IMR-90 (cell line): Measurements from ENCODE around the gene DAAM1. TPM values are rescaled to one million over a fixed set of nuclear protein-coding genes. Genes with fewer than 3 reads are reported as not detected.

Experiments
- ATAC-seq: fragments of 200-7000 bp; cut with Tn5 transposase; 2 replicates; pipeline ENCODE4 v1.9.1; 2020; ENCODE audit warnings: low read depth, mild to moderate bottlenecking, moderate library complexity
- BruUV-seq: library from RNA; stranded (reverse); fragments of 400-500 nt; replicated peaks from 2 replicates; lab custom pipeline; 2021; lab: Mats Ljungman, UMichigan
- CTCF ChIA-PET: fragments of 300-600 bp; formaldehyde crosslinking; extraction: SDS; loops from one replicate; lab custom pipeline; 2021; ENCODE audit warnings: antibody characterized with exemption; lab: Yijun Ruan, JAX
- POLR2A ChIA-PET: fragments of 300-600 bp; sonication (Branson Sonifier 250); formaldehyde crosslinking; loops from one replicate; lab custom pipeline; 2022; ENCODE audit warnings: antibody characterized with exemption; ENCODE audit not compliant: unreplicated experiment; lab: Charles Lee
- DNase-seq: peaks from one replicate; pipeline ENCODE4 v3.0.0; 2013
- H2AFZ ChIP-seq: replicated peaks from 2 replicates; pipeline ENCODE3; 2013; ENCODE audit warnings: low read length, mild to moderate bottlenecking; ENCODE audit not compliant: poor library complexity
- H2AK5ac ChIP-seq: 2 replicates; pipeline ENCODE4 v1.6.1; 2013; ENCODE audit warnings: low read depth, low read length, inconsistent platforms
- H2AK9ac ChIP-seq: replicated peaks from 2 replicates; pipeline ENCODE3; 2013; ENCODE audit warnings: mild to moderate bottlenecking, low read depth, low read length, moderate library complexity; ENCODE audit not compliant: poor library complexity
- H2BK120ac ChIP-seq: 2 replicates; pipeline ENCODE4 v1.6.1; 2013; ENCODE audit warnings: low read depth, low read length, inconsistent platforms
- H2BK15ac ChIP-seq: 3 replicates; pipeline ENCODE4 v1.6.1; 2013; ENCODE audit warnings: low read depth, low read length, inconsistent platforms
- H2BK20ac ChIP-seq: 2 replicates; pipeline ENCODE4 v1.6.1; 2013; ENCODE audit warnings: low read depth, mild to moderate bottlenecking, inconsistent platforms, low read length, moderate library complexity
- H2BK5ac ChIP-seq: 2 replicates; pipeline ENCODE4 v1.6.1; 2013; ENCODE audit warnings: mild to moderate bottlenecking, low read depth, low read length, inconsistent platforms; ENCODE audit not compliant: poor library complexity, severe bottlenecking
- H3K14ac ChIP-seq: replicated peaks from 2 replicates; pipeline ENCODE4 v1.6.1; 2013; ENCODE audit warnings: low read depth, low read length, inconsistent platforms
- H3K18ac ChIP-seq: 2 replicates; pipeline ENCODE4 v1.6.1; 2013; ENCODE audit warnings: low read depth, low read length, control low read depth
- H3K23ac ChIP-seq: 2 replicates; pipeline ENCODE4 v1.6.1; 2013; ENCODE audit warnings: low read depth, low read length, inconsistent platforms
- H3K27ac ChIP-seq: 2 replicates; pipeline ENCODE4 v1.5.1; 2013; ENCODE audit warnings: mild to moderate bottlenecking, control low read depth, low read length; ENCODE audit not compliant: insufficient read depth
- H3K27me3 ChIP-seq: 2 replicates; pipeline ENCODE4 v1.6.1; 2013; ENCODE audit warnings: low read length; ENCODE audit not compliant: control insufficient read depth, insufficient read depth
- H3K36me3 ChIP-seq: 2 replicates; pipeline ENCODE4 v1.6.1; 2013; ENCODE audit warnings: low read length, mixed read lengths; ENCODE audit not compliant: control insufficient read depth, insufficient read depth
- H3K4ac ChIP-seq: 2 replicates; pipeline ENCODE4 v1.6.1; 2013; ENCODE audit warnings: low read depth, low read length, inconsistent platforms
- H3K4me1 ChIP-seq: 2 replicates; pipeline ENCODE4 v1.6.1; 2013; ENCODE audit warnings: low read length, mixed read lengths; ENCODE audit not compliant: control insufficient read depth, insufficient read depth
- H3K4me2 ChIP-seq: 2 replicates; pipeline ENCODE4 v1.6.1; 2013; ENCODE audit warnings: low read depth, mild to moderate bottlenecking, control low read depth, low read length, moderate library complexity
- H3K4me3 ChIP-seq: 2 replicates; pipeline ENCODE4 v1.5.1; 2013; ENCODE audit warnings: low read depth, mild to moderate bottlenecking, control low read depth, low read length, moderate library complexity; ENCODE audit not compliant: insufficient read depth
- H3K56ac ChIP-seq: 2 replicates; pipeline ENCODE4 v1.6.1; 2013; ENCODE audit warnings: low read length, inconsistent platforms; ENCODE audit not compliant: insufficient read depth; ENCODE audit errors: extremely low read depth
- H3K79me1 ChIP-seq, 2 experiments: 2 replicates each; pipeline ENCODE4 v1.6.1; 2013; ENCODE audit warnings: low read length in 2 of 2, inconsistent platforms in 1 of 2, low read depth in 1 of 2
- H3K9ac ChIP-seq: 2 replicates; pipeline ENCODE4 v1.6.1; 2013; ENCODE audit warnings: low read depth, low read length, control low read depth
- H3K9me1 ChIP-seq: 2 replicates; pipeline ENCODE4 v1.6.1; 2013; ENCODE audit warnings: low read length, inconsistent platforms; ENCODE audit not compliant: insufficient read depth
- H3K9me3 ChIP-seq: 2 replicates; pipeline ENCODE4 v1.6.1; 2013; ENCODE audit warnings: low read length; ENCODE audit not compliant: control insufficient read depth, insufficient read depth
- H4K20me1 ChIP-seq: 2 replicates; pipeline ENCODE4 v1.6.1; 2013; ENCODE audit warnings: low read length, inconsistent platforms; ENCODE audit not compliant: insufficient read depth
- H4K5ac ChIP-seq: 2 replicates; pipeline ENCODE4 v1.6.1; 2013; ENCODE audit warnings: mild to moderate bottlenecking, low read depth, low read length, control low read depth
- H4K8ac ChIP-seq, 2 experiments: 2 replicates each; pipeline ENCODE4 v1.6.1; 2013; ENCODE audit warnings: low read depth in 2 of 2, low read length in 2 of 2, control low read depth in 1 of 2, inconsistent platforms in 1 of 2
- H4K91ac ChIP-seq: 2 replicates; pipeline ENCODE4 v1.6.1; 2013; ENCODE audit warnings: low read depth, low read length, inconsistent platforms; ENCODE audit not compliant: insufficient read depth
- BHLHE40 ChIP-seq: fragments of 150-350 bp; IDR thresholded peaks from 2 replicates; pipeline ENCODE4 v1.6.1; 2016; ENCODE audit warnings: mild to moderate bottlenecking, low read depth, low read length
- CEBPB ChIP-seq: IDR thresholded peaks from 2 replicates; pipeline ENCODE4 v1.6.1; 2012; ENCODE audit warnings: low read depth, low read length, improper control_type of control experiment
- CHD1 ChIP-seq: IDR thresholded peaks from 2 replicates; pipeline ENCODE4 v1.6.1; 2012; ENCODE audit warnings: low read depth, low read length, improper control_type of control experiment
- ELK1 ChIP-seq: fragments of 150-350 bp; IDR thresholded peaks from 2 replicates; pipeline ENCODE4 v1.6.1; 2016; ENCODE audit warnings: low read depth, mild to moderate bottlenecking, low read length, moderate library complexity, borderline replicate concordance
- FOS ChIP-seq: fragments of 150-350 bp; IDR thresholded peaks from 2 replicates; pipeline ENCODE4 v1.6.1; 2016; ENCODE audit warnings: low read depth, low read length
- MAFK ChIP-seq: IDR thresholded peaks from 2 replicates; pipeline ENCODE4 v1.6.1; 2012; ENCODE audit warnings: low read depth, low read length, improper control_type of control experiment
- MXI1 ChIP-seq: IDR thresholded peaks from 2 replicates; pipeline ENCODE4 v1.6.1; 2012; ENCODE audit warnings: low read depth, mild to moderate bottlenecking, low read length, moderate library complexity, borderline replicate concordance
- POLR2A ChIP-seq: IDR thresholded peaks from 2 replicates; pipeline ENCODE4 v1.6.1; 2012; ENCODE audit warnings: mild to moderate bottlenecking, low read depth, low read length
- RAD21 ChIP-seq: IDR thresholded peaks from 2 replicates; pipeline ENCODE4 v1.6.1; 2012; ENCODE audit warnings: low read length, improper control_type of control experiment
- RCOR1 ChIP-seq: IDR thresholded peaks from 2 replicates; pipeline ENCODE4 v1.6.1; 2012; ENCODE audit warnings: mild to moderate bottlenecking, low read length, improper control_type of control experiment; ENCODE audit not compliant: insufficient replicate concordance
- SMC3 ChIP-seq: fragments of 150-350 bp; IDR thresholded peaks from 2 replicates; pipeline ENCODE4 v1.6.1; 2016; ENCODE audit warnings: low read depth, mild to moderate bottlenecking, antibody characterized with exemption, low read length, moderate library complexity
- WGBS, 2 experiments: methylation state at CpG; one replicate each; pipeline versions ENCODE4 v1.1.5 to v1.1.7; 2013; ENCODE audit warnings: missing lambda C conversion rate in 2 of 2; ENCODE audit not compliant: insufficient read length in 1 of 2; ENCODE audit errors: extremely low coverage in 2 of 2; 5-methylcytosine and 5-hydroxymethylcytosine counted together
- dilution Hi-C: fragments of 300-500 bp; cut with HindIII; formaldehyde crosslinking; loops from one replicate; pipeline ENCODE4 v1.14.3; 2018; ENCODE audit warnings: low sequenced_read_pairs; ENCODE audit not compliant: unreplicated experiment
- in situ Hi-C: fragments of 300-500 bp; cut with MboI; formaldehyde crosslinking; loops from 3 replicates; pipeline ENCODE4 v1.14.3; 2019; ENCODE audit warnings: low sequenced_read_pairs, inconsistent platforms, mixed read lengths
- intact Hi-C: fragments of 100-400 bp; cut with micrococcal nuclease; formaldehyde crosslinking; loops from 2 replicates; pipeline ENCODE4 v1.10.0; 2022
- polyA plus RNA-seq, 3 experiments: library from polyadenylated mRNA; depleted of rRNA; stranded (reverse); fragments of >200 nt; gene quantifications; 2 replicates each; pipeline ENCODE4 v1.2.3, GENCODE V29; 2012; ENCODE audit warnings: low replicate concordance in 1 of 3
- total RNA-seq: library from RNA; depleted of rRNA; stranded (reverse); fragments of >200 nt; gene quantifications from 2 replicates; pipeline ENCODE4 v1.2.3, GENCODE V29; 2012
- TF ChIP-seq, protein P1 (sequence below): fragments of 150-350 bp; IDR thresholded peaks from 2 replicates; pipeline ENCODE4 v1.6.1; 2017; ENCODE audit warnings: mild to moderate bottlenecking, antibody characterized with exemption, low read length, low read depth

Gene DAAM1
- total and polyA plus RNA-seq, 2 of the 4 experiments (the other 2 are of a cell fraction), result 4.8 to 5.4 TPM

DNA sequence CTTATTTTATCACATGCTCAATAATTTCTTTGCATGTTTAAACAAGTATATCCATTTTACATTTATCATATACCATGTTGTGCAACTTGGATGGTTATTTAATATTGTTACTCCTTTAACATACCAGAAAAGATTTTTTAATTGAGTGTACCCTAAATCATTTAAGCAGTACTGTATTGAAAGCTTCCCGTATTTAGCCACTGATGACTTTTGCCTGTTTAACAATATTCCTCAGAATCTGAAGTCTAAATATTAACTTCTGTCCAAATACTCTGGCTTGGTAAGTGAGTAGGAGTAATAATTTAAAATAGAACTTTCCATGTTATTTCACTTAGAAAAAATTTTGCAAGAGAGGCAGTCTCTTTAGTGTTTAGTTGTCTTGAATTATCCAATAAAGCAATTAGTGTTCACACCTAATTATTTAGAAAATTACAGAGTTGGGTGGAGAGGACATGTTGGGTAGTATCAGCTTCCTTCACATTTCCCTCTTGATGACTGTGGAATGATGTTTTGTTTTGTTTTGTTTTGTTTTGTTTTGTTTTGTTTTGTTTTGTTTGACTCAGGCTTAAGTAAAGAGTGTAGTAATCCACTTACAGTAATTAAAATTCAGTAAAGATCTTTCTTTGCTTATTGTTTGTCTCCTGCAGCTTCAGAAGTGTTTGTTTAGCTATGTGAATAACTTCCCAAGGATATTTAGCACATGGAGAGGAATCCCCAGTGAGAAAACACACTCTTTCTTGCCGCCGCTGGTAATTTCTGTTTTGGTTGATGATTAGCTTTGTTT is 59.5 kb downstream of the DAAM1 start:
- intact Hi-C loops, result loop anchor here (1.0 kb wide), 1 partner anchor 9 kb away; no protein-coding TSS in a partner anchor
- BruUV-seq, result no TSS peak
- ATAC-seq, result no peak

More for the DNA sequence above, 59.5 kb downstream of the DAAM1 start:
- H3K23ac ChIP-seq, result no peak overlapping the region
- CTCF ChIA-PET, result no interaction called here
- H2BK15ac ChIP-seq, result no peak overlapping the region
- in situ Hi-C loops, result no loop called here
- H2AK9ac ChIP-seq, result no peak overlapping the region
- no peak overlapping the region for H2BK20ac ChIP-seq
- H3K4me3 ChIP-seq, result no peak overlapping the region
- no peak overlapping the region for H3K9ac ChIP-seq
- no peak overlapping the region for H4K5ac ChIP-seq
- no peak overlapping the region for H2AFZ ChIP-seq
- H3K27ac ChIP-seq, result no peak overlapping the region
- H2BK120ac ChIP-seq, result no peak overlapping the region
- POLR2A ChIA-PET, result no interaction called here
- H3K4me1 ChIP-seq, result peaks cover 6% of the 10 kb centered on the region
- no peak overlapping the region for H3K56ac ChIP-seq
- no peaks in the 10 kb centered on the region for H4K20me1 ChIP-seq
- H3K79me1 ChIP-seq, result peaks cover 3 to 9% of the 10 kb centered on the region in 2 experiments; a peak in 1 of 4 replicates
- dilution Hi-C loops, result no loop called here
- no peak for TF ChIP-seq ELK1
- no peak for TF ChIP-seq POLR2A
- no peak for TF ChIP-seq BHLHE40
- no peak for TF ChIP-seq FOS
- TF ChIP-seq, protein P1, sequence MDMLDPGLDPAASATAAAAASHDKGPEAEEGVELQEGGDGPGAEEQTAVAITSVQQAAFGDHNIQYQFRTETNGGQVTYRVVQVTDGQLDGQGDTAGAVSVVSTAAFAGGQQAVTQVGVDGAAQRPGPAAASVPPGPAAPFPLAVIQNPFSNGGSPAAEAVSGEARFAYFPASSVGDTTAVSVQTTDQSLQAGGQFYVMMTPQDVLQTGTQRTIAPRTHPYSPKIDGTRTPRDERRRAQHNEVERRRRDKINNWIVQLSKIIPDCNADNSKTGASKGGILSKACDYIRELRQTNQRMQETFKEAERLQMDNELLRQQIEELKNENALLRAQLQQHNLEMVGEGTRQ, result no peak
- TF ChIP-seq RCOR1, result no peak
- no peak for TF ChIP-seq MAFK
- no peak for TF ChIP-seq CHD1
- TF ChIP-seq RAD21, result no peak
- no peak for TF ChIP-seq CEBPB
- TF ChIP-seq SMC3, result no peak
- TF ChIP-seq MXI1, result no peak
- H2BK5ac ChIP-seq, result no peak overlapping the region
- H4K8ac ChIP-seq, result no peak overlapping the region
- no peak for DNase-seq
- H3K9me3 ChIP-seq, result no peaks in the 10 kb centered on the region
- H3K18ac ChIP-seq, result no peak overlapping the region
- no peak overlapping the region for H3K4me2 ChIP-seq
- H3K9me1 ChIP-seq, result no peaks in the 10 kb centered on the region
- no peak overlapping the region for H2AK5ac ChIP-seq
- no peak overlapping the region for H4K91ac ChIP-seq
- no peak overlapping the region for H3K4ac ChIP-seq
- H3K14ac ChIP-seq, result no peak overlapping the region
- H3K27me3 ChIP-seq, result no peaks in the 10 kb centered on the region
- WGBS, 2 experiments, result no CpG with 5 or more reads among the region's 3 CpGs
- H3K36me3 ChIP-seq, result no peaks in the 10 kb centered on the region
